PC-3 (cell line): ENCODE results near the gene KERA. TPM values are rescaled to one million over a fixed set of nuclear protein-coding genes. Genes with fewer than 3 reads are reported as not detected.
A peak's percentile ranks its signal among the peaks of the same experiment; 100 is the strongest.

Source experiments
- ATAC-seq: fragments of 200-7000 bp; cut with Tn5 transposase; 2 replicates; pipeline ENCODE4 v1.9.1; 2020; ENCODE audit warnings: mild to moderate bottlenecking, moderate library complexity
- BruUV-seq: library from RNA; stranded (reverse); fragments of 400-500 nt; replicated peaks from 2 replicates; lab custom pipeline; 2021; lab: Mats Ljungman, UMichigan
- CTCF ChIA-PET: fragments of 300-600 bp; sonication (Branson Sonifier 250); formaldehyde crosslinking; loops from one replicate; lab custom pipeline; 2022; ENCODE audit warnings: antibody characterized with exemption; lab: Charles Lee
- POLR2A ChIA-PET: fragments of 300-600 bp; sonication (Branson Sonifier 250); formaldehyde crosslinking; loops from one replicate; lab custom pipeline; 2022; ENCODE audit warnings: antibody characterized with exemption; ENCODE audit not compliant: unreplicated experiment; lab: Charles Lee
- DNase-seq: peaks from one replicate; pipeline ENCODE4 v3.0.0-alpha.2; 2015
- H2AFZ ChIP-seq: fragments of 300-600 bp; sonication (generic); 2 replicates; pipeline ENCODE4 v1.6.0; 2016; ENCODE audit warnings: antibody characterized with exemption, low read length
- H3F3A ChIP-seq: fragments of 300-600 bp; sonication (generic); one replicate; pipeline ENCODE4 v1.6.0; 2017; ENCODE audit warnings: antibody characterized with exemption, low read length, control low read depth, mild to moderate bottlenecking; ENCODE audit not compliant: unreplicated experiment
- H3K27ac ChIP-seq: fragments of 300-600 bp; sonication (generic); 2 replicates; pipeline ENCODE4 v1.5.1; 2016; ENCODE audit warnings: mild to moderate bottlenecking, low read length
- H3K27me3 ChIP-seq: fragments of 300-600 bp; sonication (generic); 2 replicates; pipeline ENCODE4 v1.6.1; 2016; ENCODE audit warnings: low read length, mixed read lengths
- H3K36me3 ChIP-seq: fragments of 300-600 bp; sonication (generic); 2 replicates; pipeline ENCODE4 v1.6.1; 2016; ENCODE audit warnings: low read depth, mixed run types, low read length, mixed read lengths
- H3K4me1 ChIP-seq: fragments of 300-600 bp; sonication (generic); 2 replicates; pipeline ENCODE4 v1.5.1; 2016; ENCODE audit warnings: low read length; ENCODE audit not compliant: insufficient read depth
- H3K4me2 ChIP-seq: fragments of 300-600 bp; sonication (generic); 2 replicates; pipeline ENCODE4 v1.6.0; 2016; ENCODE audit warnings: low read length
- H3K4me3 ChIP-seq: fragments of 300-600 bp; sonication (generic); 2 replicates; pipeline ENCODE4 v1.5.1; 2016; ENCODE audit warnings: mild to moderate bottlenecking, low read length, mixed read lengths
- H3K79me2 ChIP-seq: fragments of 300-600 bp; sonication (generic); 2 replicates; pipeline ENCODE4 v1.6.1; 2017; ENCODE audit warnings: low read length, mixed read lengths
- H3K9ac ChIP-seq: fragments of 300-600 bp; sonication (generic); 2 replicates; pipeline ENCODE4 v1.6.0; 2016; ENCODE audit warnings: mild to moderate bottlenecking, low read length
- H3K9me2 ChIP-seq: fragments of 300-600 bp; sonication (generic); replicated peaks from 2 replicates; pipeline ENCODE4 v1.6.1; 2016; ENCODE audit warnings: mixed run types, low read length, mixed read lengths
- H3K9me3 ChIP-seq: fragments of 300-600 bp; sonication (generic); 2 replicates; pipeline ENCODE4 v1.6.1; 2016; ENCODE audit warnings: low read length, mixed read lengths
- H4K20me1 ChIP-seq: fragments of 300-600 bp; sonication (generic); 2 replicates; pipeline ENCODE4 v1.6.1; 2016; ENCODE audit warnings: low read length, mixed read lengths
- EZH2 ChIP-seq: fragments of 300-600 bp; sonication (generic); IDR thresholded peaks from one replicate; pipeline ENCODE4 v1.6.1; 2017; ENCODE audit warnings: antibody characterized with exemption, mild to moderate bottlenecking, low read length; ENCODE audit not compliant: unreplicated experiment
- EZH2phosphoT487 ChIP-seq: fragments of 300-600 bp; sonication (generic); IDR thresholded peaks from 2 replicates; pipeline ENCODE4 v1.6.1; 2018; ENCODE audit warnings: mild to moderate bottlenecking, antibody characterized with exemption, low read length, borderline replicate concordance
- intact Hi-C: fragments of 100-400 bp; cut with micrococcal nuclease; formaldehyde crosslinking; loops from 2 replicates; pipeline ENCODE4 v1.9.0; 2023
- total RNA-seq: library from RNA; depleted of rRNA; stranded (reverse); fragments of >200 nt; gene quantifications from 2 replicates; pipeline ENCODE4 v1.2.3, GENCODE V29; 2014
- TF ChIP-seq, protein P1 (sequence below): fragments of 300-600 bp; sonication (generic); conservative IDR thresholded peaks from 2 replicates; pipeline ENCODE4 v1.5.1; 2017; ENCODE audit warnings: antibody characterized with exemption, low read depth, mild to moderate bottlenecking, low read length

The KERA gene
- total RNA-seq, 1 experiment from 2014 or later: not detected

DNA sequence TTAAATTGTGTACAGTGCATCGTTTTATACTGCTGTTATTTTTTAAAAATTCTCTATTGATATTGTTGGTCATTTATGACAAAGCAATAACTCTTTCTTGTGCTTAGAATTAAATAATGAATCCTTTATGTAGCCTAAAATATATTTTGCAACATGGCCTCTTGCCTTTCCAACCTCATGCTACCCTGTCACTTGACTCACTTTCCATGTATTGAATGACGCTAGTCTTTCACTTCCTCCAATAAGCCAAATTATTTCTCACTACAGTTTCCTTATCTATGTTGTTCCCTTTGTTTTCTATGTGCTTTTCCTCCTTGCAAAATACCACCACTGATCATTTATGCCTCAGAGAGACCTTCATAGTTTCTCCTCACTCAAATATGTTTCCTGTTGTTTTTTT, 36.7 kb downstream of the KERA start:
- Histone ChIP-seq H3K4me3 (no peak overlapping the region), H3K36me3 (no peaks in the 10 kb centered on the region), H4K20me1 (no peaks in the 10 kb centered on the region), H3K27me3 (no peaks in the 10 kb centered on the region), H3K9me2 (no peaks in the 10 kb centered on the region), H3K79me2 (no peaks in the 10 kb centered on the region), H3K4me2 (no peak overlapping the region), H3K9ac (no peak overlapping the region), H3F3A (no peaks in the 10 kb centered on the region), H2AFZ (no peak overlapping the region), H3K27ac (no peak overlapping the region), H3K4me1 (peaks cover 19% of the 10 kb centered on the region), H3K9me3 (no peaks in the 10 kb centered on the region)
- no peak for DNase-seq
- ATAC-seq: no peak
- no TSS peak for BruUV-seq
- TF ChIP-seq, protein P1, sequence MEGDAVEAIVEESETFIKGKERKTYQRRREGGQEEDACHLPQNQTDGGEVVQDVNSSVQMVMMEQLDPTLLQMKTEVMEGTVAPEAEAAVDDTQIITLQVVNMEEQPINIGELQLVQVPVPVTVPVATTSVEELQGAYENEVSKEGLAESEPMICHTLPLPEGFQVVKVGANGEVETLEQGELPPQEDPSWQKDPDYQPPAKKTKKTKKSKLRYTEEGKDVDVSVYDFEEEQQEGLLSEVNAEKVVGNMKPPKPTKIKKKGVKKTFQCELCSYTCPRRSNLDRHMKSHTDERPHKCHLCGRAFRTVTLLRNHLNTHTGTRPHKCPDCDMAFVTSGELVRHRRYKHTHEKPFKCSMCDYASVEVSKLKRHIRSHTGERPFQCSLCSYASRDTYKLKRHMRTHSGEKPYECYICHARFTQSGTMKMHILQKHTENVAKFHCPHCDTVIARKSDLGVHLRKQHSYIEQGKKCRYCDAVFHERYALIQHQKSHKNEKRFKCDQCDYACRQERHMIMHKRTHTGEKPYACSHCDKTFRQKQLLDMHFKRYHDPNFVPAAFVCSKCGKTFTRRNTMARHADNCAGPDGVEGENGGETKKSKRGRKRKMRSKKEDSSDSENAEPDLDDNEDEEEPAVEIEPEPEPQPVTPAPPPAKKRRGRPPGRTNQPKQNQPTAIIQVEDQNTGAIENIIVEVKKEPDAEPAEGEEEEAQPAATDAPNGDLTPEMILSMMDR: no peak
- no peak for TF ChIP-seq EZH2
- TF ChIP-seq EZH2phosphoT487: no peak
- ChIA-PET POLR2A (no interaction called here), CTCF (no interaction called here)
- intact Hi-C loops: loop anchor here (5.0 kb wide), 1 partner anchor 51 kb away; no protein-coding TSS in a partner anchor

DNA sequence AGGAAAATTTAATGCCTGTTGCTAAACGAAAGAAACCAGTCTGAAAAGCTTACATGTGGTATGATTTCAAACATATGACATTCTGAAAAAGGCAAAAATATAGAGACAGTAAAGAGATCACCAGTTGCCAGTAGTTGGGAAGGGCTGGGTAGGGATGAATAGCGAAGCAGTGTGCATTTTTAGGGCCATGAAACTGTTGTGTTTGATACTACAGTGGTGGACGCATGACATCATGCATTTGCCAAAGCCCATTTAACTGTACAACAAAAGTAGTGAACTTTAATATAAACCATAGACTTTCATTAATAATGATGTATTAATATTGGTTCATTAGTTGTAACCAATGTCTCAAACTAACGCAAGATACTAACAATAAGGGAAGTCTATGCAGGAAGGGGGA, 38.4 kb downstream of the KERA start:
- H3K9me3 ChIP-seq: 0 out of 2 replicates have a peak, but pooled peaks cover 3% of the 10 kb centered on the region
- no TSS peak for BruUV-seq
- POLR2A ChIA-PET: no interaction called here
- TF ChIP-seq, protein P1: no peak
- no peak for TF ChIP-seq EZH2
- TF ChIP-seq EZH2phosphoT487: no peak
- H4K20me1 ChIP-seq: no peaks in the 10 kb centered on the region
- H3K27ac ChIP-seq: no peak overlapping the region
- no peak overlapping the region for H3K4me2 ChIP-seq
- intact Hi-C loops: no loop called here
- no peaks in the 10 kb centered on the region for H3K9me2 ChIP-seq
- ATAC-seq (no peak), DNase-seq (no peak)
- no peaks in the 10 kb centered on the region for H3K27me3 ChIP-seq
- no peaks in the 10 kb centered on the region for H3F3A ChIP-seq
- H2AFZ ChIP-seq: no peak overlapping the region
- no peak overlapping the region for H3K9ac ChIP-seq
- peaks cover 19% of the 10 kb centered on the region for H3K4me1 ChIP-seq
- H3K79me2 ChIP-seq: no peaks in the 10 kb centered on the region
- no peaks in the 10 kb centered on the region for H3K36me3 ChIP-seq
- CTCF ChIA-PET: no interaction called here
- no peak overlapping the region for H3K4me3 ChIP-seq

DNA sequence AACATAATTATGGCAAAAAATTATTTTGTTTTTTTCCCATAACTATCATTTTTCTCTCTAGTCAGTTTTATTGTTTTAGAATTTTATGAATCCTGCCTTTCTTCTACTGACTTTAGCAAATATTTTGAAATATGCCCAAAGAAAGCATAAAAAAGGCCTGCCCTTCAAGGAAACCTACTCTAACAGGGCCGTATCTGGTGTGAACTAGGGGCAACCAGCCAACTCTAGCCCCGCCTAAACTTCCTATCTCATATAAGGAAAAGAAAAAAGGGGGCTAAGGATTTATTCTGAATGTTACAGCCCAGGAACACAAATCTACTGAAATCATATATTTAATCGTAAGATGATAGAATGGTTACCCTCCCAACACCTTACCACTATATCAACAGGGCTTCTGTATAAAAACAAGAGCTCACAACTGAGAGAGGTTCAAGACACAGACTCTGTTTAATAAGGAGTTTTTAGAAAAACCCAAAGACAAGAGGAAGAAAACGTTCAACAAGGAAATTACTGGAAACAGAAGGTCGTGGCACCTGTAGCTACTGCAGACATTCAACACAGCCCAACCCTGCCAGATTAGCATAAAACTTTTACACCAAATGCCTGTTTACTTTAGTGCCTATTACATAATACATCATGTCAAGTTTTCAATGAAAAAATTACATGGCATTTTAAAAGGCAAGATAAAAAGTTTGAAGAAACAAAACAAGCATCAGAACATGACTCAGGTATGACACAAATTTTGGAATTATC, 40.1 kb downstream of the KERA start:
- Histone ChIP-seq H3K27ac (no peak overlapping the region), H3K9me3 (peaks cover 3% of the 10 kb centered on the region; the same call in 1 of the 2 replicates), H3K4me1 (peaks cover 2% of the 10 kb centered on the region; the same call in 1 of the 2 replicates), H3K9ac (no peak overlapping the region), H2AFZ (no peak overlapping the region), H3K4me3 (no peak overlapping the region), H3K9me2 (no peaks in the 10 kb centered on the region), H3K27me3 (no peaks in the 10 kb centered on the region), H3K36me3 (no peaks in the 10 kb centered on the region), H3K79me2 (no peaks in the 10 kb centered on the region), H3K4me2 (no peak overlapping the region), H3F3A (no peaks in the 10 kb centered on the region), H4K20me1 (no peaks in the 10 kb centered on the region)
- CTCF ChIA-PET: no interaction called here
- no TSS peak for BruUV-seq
- TF ChIP-seq, protein P1: no peak
- no peak for TF ChIP-seq EZH2
- TF ChIP-seq EZH2phosphoT487: no peak
- intact Hi-C loops: no loop called here
- ATAC-seq (peak; percentile 58), DNase-seq (no peak)
- POLR2A ChIA-PET: no interaction called here
